ENCODE data around the gene CRIM1.

Gene CRIM1

DNA sequence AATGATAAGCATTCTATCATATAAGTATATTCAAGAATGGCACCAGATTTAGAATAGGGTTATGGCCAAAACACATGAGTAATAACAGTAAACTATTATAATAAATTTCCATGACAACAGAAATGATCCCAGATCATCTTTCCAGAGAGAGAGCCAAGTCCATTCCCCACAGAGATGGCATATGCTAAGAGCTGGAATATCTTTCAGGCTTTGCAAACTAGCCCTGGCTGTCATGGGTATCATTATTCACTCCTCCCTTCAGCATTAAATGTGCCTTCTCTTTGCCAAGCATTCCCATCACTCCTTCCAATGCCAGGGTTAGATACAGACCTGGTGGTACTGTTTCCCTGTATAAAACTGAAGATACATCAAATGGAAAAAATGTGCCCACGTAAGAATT is 231.5 kb downstream of the CRIM1 start:
- DNase-seq (ENCODE audit: low read depth): no peak
- H3K4me3 ChIP-seq (ENCODE audit: low read depth, low read length): no peak overlapping the region
- TF ChIP-seq, protein P1, sequence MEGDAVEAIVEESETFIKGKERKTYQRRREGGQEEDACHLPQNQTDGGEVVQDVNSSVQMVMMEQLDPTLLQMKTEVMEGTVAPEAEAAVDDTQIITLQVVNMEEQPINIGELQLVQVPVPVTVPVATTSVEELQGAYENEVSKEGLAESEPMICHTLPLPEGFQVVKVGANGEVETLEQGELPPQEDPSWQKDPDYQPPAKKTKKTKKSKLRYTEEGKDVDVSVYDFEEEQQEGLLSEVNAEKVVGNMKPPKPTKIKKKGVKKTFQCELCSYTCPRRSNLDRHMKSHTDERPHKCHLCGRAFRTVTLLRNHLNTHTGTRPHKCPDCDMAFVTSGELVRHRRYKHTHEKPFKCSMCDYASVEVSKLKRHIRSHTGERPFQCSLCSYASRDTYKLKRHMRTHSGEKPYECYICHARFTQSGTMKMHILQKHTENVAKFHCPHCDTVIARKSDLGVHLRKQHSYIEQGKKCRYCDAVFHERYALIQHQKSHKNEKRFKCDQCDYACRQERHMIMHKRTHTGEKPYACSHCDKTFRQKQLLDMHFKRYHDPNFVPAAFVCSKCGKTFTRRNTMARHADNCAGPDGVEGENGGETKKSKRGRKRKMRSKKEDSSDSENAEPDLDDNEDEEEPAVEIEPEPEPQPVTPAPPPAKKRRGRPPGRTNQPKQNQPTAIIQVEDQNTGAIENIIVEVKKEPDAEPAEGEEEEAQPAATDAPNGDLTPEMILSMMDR (IDR thresholded peaks at IDR 0.05; ENCODE audit: control insufficient read depth, extremely low read depth, insufficient read depth): no peak

DNA sequence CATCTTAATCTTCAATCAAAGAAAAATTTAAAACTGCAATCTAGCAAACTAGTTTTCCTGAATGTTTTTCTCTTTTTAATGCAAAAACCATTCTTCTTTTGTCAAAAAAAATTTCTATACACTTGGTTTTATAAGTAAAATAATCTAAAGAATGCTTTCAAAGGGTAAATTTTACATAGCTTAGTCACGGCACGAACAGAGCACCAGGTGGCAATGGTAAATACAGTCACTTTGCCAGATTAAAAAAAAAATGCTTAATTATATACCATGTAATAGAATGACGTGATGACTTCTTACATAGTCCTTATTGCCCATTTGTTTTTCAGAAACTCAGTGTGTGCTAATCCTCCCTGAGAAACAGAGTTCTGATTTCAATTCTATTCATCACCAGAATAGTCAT is 232.0 kb downstream of the CRIM1 start:
- TF ChIP-seq, protein P1 (IDR thresholded peaks at IDR 0.05; ENCODE audit: control insufficient read depth, extremely low read depth, insufficient read depth): no peak
- no peak for DNase-seq (ENCODE audit: low read depth)
- no peak overlapping the region for H3K4me3 ChIP-seq (ENCODE audit: low read depth, low read length)

DNA sequence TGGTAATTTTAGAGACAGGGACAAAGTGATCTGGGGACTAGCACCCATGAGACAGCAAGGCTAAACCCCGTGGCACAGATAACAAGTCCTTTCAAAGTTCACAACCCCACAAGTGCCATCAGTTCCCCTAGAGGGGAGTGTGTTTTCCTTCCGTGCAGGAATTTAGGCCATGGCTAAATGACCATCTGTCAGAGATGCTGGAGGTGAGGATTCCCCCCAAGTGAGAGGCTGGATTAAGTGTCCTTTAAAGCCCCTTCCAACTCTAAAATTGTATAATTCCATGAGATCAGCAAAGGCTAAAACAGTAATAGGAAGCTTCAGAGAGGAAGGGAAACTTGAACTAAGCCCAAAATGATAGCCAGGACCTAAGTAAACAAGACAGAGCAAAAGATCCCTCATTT is 233.7 kb downstream of the CRIM1 start:
- DNase-seq (ENCODE audit: low read depth): no peak
- TF ChIP-seq, protein P1 (IDR thresholded peaks at IDR 0.05; ENCODE audit: control insufficient read depth, extremely low read depth, insufficient read depth): no peak

DNA sequence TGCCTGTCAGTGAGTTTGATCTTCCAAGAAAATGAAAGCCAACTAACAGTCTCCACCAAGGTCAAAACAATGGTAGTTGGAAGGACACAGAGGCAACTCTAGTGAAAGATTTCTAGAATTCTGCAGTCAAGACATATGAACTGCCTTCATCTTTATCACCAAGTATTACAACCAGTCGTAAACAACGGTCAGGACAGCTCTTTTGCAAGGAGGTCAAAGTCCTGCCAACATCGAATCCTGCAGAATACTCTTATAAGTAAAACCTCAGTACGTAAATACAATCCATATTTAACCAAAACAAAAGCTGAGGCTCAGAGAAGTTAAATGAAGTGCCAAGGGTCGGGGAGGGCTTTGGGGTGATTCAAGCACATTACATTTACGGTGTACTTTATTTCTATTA is 239.3 kb downstream of the CRIM1 start:
- no peak overlapping the region for H3K4me3 ChIP-seq (ENCODE audit: low read depth, low read length)
- TF ChIP-seq, protein P1 (IDR thresholded peaks at IDR 0.05; ENCODE audit: control insufficient read depth, extremely low read depth, insufficient read depth): no peak
- DNase-seq (ENCODE audit: low read depth): no peak

More for the DNA sequence above, 233.7 kb downstream of the CRIM1 start:
- H3K4me3 ChIP-seq (ENCODE audit: low read depth, low read length): no peak overlapping the region

DNA sequence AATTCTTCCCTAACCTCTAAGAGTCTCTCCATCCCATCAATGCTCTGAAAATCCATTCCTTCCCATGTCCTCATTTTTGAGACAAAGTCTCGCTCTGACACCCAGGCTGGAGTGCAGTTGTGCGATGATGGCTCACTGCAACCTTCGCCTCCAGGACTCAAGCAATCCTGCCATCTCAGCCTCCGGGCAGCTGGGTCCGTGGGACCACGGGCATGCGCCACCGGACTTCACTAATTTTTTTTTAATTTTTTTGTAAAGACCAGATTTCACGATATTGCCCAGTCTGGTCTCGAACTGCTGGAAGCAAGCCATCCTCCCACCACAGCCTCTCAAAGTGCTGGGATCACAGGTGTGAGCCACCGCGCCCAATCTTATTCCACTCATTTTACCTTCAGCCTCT is 240.8 kb downstream of the CRIM1 start:
- TF ChIP-seq, protein P1 (IDR thresholded peaks at IDR 0.05; ENCODE audit: control insufficient read depth, extremely low read depth, insufficient read depth): no peak
- no peak overlapping the region for H3K4me3 ChIP-seq (ENCODE audit: low read depth, low read length)

DNA sequence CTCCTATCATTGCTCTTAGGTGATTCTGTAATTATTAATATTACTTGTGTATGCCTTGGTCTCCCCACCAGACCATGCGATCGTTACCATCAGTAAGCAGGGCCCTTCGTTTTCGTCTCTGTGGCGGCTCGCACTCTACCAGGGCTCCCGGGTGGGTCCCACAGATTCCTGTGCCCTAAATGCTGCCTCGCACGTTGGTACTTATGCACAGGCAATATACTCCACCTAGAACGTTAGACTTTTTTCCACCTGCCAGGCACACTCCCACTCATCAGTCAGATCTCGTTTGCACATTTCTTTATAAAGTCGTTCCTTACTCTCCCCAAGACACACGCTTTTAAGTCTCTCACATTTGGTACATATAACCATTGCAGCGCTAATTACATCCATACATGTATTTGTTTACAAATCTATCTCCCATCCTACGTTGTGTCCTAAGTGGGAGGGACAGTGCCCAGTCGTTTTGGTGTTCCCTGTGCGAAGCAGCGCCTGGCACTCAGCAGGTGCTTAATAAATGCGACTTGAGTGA is 241.5 kb downstream of the CRIM1 start:
- TF ChIP-seq, protein P1 (IDR thresholded peaks at IDR 0.05; ENCODE audit: control insufficient read depth, extremely low read depth, insufficient read depth): no peak
- DNase-seq (ENCODE audit: low read depth): no peak
- peak overlapping the region; percentile 78 for H3K4me3 ChIP-seq (ENCODE audit: low read depth, low read length)

More for the DNA sequence above, 240.8 kb downstream of the CRIM1 start:
- no peak for DNase-seq (ENCODE audit: low read depth)

Measured in LNCaP clone FGC (cell line).